Stimulated activated CD4-positive, alpha-beta T cell treated with anti-CD3 and anti-CD28 coated beads, Interleukin-4, amount 100 ng/mL, for 1 hour (primary cell): ENCODE data around the gene CACNB2.

ENCODE experiments used
- DNase-seq: peaks from one replicate; pipeline ENCODE4 v3.0.0-alpha.2; 2020

Gene CACNB2

DNA sequence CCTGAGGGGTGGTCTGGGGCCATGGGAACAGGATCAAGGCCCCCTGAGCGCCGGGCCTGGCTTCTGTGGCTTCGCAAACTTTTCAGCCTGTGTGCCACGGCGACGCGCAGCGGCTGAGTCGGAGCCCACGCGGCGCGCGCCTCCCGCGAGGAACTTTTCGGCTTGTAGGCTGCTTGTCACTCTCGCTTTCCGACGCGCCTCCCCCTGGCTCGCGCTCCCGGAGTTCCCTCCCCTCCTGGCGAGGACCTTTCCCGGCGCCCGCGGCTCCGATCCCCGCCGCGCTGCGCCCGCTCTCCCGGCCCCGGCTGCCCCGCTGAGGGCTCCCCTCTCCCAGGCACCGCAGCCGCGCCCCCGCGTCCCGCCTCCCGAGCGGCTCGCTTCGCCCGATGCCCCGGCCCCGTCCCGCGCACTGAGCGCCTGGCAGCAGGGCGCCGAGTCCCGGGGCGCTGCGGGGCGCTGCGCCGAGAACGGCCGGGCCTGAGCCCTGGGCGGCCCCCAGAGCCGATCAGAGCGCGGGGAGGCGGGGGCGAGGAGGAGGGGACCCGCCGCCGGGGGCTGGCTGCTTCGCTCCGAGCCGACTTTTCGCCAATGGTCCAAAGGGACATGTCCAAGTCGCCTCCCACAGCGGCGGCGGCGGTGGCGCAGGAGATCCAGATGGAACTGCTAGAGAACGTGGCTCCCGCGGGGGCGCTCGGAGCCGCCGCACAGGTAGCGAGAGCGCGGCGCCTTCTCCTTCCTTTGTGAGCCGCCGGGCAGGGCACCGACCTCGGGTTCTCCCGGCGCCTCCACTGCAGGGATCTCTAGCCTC is at the start of gene CACNB2:
CACNB2 (plus strand) TSS at position 276 of the 808 bp plus-strand sequence.
- DNase-seq = no peak

DNA sequence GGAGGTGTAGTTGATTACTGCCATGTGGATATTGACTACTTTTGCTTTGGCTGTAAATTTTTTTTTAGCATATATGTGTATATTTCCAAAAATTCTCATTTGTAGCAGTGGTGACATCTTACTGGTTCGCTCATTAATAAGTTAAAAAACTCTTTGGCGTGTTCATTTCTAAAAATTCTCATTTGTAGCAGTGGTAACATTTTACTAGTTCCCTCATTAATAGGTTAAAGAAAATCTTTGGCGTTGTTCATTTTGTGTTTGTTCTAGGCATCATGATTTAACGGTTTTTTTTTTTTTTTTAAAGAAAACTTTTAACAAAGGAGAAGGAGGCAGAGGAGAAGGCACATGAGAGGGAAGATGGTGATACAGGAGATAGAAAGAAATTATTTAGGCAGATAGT is 45.9 kb upstream of the CACNB2 start:
- DNase-seq = no peak

DNA sequence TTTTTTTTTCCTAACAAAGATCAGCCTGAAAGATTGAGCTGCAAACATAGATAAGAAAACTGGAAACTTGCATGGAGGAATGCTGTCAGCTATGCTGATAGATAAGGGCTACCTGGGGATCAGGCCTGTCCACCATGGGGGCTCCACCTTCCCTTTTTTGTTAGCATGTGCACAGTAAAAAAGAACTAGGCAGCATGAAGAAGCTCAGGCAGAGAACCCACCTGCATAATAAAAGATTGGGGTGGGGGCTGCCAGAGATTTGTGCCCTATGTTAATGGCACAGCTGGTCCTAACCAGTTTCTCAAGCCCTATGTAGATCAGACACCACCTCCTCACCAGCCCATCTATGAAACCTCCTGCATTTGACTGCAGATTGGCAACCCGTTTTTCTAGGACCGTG is 45.4 kb upstream of the CACNB2 start:
- DNase-seq = no peak

DNA sequence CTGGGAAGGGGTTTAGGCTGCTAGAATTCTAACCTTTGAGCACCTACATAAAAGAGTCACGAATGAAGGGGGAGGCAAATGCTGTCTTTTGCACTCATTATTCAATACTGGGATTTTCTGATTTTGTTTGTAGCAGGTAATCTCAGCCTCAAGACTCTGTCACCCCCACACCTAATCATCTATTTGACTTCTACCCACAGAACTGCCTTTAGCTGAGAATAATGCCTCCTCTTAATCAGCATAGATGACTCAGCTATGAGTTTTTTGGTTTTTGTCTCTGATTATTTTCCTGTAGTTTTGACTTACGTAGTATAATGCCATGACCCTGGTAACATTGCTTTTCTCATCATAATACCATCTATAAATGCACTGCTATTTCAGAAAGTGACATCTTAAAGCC is 42.7 kb upstream of the CACNB2 start:
- no peak for DNase-seq

DNA sequence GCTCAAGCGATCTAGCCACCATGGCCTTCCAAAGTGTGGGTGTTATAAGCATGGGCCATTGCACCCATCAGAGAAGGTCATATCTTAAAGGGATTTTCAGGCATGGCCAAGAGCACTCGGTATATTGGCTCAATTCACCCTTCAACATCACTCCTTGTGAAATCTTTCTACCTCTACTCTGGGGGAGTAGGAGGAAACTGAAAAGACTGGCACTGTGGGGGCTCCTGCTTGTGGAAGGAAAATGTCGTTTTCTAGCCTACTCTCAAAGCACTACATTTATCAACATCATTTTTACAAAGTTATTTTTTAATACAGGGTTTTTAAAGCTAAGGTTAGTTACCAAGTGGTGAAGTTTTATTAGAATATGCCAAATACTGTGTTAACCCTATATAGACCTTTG is 42.0 kb upstream of the CACNB2 start:
- DNase-seq = no peak

DNA sequence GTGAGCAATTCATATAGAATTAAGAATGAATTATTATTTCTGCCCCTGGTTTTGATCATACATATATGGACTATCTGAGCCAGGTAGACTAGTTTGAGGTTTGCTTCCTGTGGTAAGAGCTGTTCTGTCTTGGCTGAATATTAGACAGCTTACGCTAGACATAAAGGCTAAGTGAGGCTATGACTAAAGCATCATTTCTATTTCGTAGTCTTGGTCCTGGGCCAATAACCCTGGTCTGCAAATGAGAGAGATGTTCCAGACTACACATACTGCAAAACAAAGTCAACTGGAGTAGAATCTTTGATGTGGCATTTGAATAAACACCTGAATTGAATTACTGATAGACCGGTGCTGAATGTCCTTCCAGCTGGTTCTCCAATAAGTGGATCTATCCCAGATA is 40.8 kb upstream of the CACNB2 start:
- no peak for DNase-seq

DNA sequence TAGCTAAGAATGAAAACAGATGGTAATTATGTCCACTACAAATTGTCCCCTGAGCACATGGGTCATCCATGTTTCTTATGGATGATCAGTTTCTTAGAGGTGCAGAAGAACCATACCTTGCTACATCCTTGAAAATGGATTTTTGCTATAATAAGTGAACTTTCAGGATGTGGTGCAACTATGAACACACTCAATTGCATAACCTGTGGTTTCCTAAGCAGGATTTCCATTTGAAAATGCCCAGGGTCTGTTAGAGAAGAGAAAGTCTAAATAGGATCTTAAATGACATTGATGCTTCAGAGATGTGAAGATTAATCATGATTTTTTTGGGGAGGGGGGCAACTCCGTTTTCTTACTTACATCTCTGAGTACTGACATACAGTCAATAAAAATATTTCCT is 39.6 kb upstream of the CACNB2 start:
- DNase-seq = no peak

DNA sequence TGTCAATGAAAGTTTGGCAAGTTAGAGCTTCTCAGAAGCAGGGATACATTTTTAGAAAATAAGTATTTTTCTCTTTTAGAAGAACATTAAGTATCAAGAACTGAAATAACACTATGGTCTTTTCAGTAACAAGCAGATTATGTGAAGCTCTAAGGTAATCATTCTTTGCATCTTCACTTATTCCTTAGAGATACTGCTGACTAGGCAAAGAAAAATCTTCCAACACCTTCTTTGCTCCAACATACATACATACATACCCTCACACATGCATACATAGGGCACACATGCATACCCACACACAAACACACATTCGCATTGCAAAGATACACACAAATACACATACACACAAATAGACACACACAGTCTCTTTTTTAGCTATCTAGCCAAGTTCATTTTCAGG is 37.8 kb upstream of the CACNB2 start:
- no peak for DNase-seq

DNA sequence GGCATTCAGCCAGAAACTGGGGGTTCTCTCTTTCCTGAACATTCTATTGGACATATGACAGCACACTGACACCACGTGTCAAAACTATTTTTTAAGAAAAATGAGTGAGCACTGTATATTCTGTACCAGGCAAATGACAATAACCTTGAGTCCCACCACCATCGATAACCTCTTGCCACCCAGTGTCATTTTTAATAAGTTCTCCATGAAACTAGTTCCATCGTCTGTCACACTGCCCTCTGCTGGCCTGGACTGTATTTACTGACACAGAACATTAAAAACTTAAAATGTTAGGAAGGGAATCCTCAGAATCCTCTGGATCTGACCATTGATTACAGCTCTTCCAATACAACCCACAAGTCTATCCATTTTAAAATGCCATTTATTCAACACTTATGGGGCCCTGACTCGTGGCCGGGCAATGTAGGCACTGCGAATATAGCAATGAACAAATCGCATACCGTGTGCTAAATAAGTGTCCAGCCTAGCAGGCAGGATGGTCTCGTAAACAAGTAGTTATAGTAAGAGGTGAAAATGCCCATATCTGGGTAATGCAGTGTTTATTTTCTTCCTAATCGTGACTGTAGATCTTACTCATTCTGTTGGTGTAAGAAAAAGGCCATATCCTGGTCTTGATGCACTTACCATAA is 35.9 kb upstream of the CACNB2 start:
- DNase-seq = peak; percentile 48

DNA sequence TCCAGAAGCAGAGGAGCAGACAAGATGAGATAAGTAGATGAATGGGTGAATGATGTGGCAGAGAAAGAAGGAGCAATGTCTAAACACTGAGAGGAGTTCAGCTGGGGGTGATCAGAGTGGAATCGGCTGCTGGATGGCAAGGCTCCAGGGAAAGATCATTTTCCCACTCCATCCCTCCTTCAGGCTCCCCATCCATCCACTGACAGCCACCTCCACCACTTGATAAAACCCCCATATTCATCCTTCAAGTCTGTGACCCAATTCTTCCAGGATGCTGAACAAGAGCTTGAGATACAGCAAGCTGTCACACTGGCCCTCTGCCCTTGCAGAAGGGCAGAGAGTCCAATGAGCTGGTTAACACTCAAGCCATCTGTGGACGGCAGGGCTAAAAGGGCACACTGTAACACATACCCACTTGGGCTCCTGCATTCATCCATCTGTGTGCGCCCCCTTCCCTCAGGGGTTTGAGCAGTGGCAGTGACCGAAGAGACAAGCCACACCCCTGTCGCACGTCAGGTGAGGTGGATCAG is 30.8 kb upstream of the CACNB2 start:
- no peak for DNase-seq

DNA sequence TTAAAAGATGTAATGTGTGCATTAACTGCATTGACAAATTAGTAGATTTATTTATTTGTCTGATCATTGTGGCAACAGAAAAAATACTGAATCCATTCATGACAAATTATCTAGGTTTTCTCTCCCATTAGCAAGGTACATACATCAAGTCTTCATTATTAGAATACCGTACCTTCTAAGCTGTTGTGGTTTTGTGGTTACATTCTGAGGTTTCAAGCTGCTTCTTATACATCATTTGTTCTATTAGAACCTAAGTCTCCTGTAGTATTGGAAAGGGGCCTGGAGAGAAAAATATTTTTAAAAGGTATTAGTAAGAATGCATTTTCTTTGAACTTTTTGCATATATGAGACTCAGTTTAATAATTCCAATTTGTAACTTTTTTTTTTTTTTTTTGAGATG is 26.3 kb upstream of the CACNB2 start:
- DNase-seq = no peak

DNA sequence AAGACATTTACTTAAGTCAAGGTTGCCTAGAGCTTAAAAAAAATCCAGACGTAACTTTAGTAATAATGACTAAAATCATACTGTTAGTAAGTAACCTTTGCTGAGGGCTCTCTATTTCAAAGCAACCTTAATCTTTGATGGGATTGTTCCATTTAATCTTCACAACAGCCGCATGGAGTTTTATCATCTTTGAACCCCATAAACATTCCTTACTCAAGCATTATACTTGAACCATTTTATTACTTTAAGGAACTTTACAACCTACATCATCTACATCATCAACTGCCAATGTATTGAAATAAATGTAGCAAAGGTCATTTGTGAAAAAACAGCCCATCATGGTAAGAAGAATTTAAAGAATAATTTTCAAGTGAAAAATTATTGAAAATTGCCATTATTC is 22.9 kb upstream of the CACNB2 start:
- DNase-seq = no peak

DNA sequence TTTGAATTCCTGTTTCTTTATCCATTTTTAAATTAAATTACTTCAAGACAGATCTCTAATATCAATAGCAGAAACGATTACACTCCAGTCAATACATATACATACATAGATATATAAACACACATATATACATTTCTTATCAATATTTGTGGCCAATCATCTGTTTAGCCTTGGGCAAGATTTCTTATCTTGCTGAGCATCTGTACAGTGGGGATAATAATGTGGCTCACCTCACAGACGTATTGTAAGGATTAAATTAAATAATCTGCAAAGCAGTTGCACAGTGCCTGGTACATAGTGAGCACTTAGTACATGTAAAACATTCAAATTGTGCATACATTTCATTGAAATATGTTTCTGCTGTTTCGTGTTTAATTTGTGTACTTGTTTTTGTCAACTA is 17.5 kb upstream of the CACNB2 start:
- no peak for DNase-seq

DNA sequence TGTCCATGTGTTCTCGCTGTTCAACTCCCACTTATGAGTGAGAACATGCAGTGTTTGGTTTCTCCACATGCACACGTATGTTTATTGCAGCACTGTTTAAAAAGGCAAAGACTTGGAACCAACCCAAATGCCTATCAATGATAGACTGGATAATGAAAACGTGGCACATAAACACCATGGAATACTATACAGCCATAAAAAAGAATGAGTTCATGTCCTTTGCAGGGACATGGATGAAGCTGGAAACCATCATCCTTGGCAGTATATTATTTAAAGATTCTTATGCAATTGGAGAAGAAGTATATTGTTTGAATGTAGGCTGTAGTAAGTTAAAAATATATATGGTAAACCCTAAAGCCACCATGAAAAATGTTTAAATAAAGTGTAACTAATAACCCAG is 7.2 kb upstream of the CACNB2 start:
- no peak for DNase-seq

DNA sequence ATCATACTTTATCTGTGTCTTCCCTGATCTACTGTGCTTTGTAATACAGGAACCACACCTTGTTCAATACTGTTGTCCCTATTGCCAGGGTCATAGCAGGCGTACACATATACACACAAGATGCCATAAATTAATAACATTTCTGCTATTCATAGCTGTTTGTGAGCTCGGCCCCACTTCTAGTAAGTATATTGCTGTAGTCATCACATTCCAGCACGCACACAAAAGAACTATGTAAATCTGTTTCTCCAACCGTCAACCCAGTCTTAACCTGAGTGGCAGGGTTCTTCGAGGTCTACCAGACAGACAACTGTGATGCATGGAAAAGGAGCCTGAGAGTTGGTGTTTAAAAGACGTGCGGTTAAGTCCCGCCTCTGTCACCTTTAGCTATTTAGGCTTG is 5.7 kb upstream of the CACNB2 start:
- DNase-seq = no peak

DNA sequence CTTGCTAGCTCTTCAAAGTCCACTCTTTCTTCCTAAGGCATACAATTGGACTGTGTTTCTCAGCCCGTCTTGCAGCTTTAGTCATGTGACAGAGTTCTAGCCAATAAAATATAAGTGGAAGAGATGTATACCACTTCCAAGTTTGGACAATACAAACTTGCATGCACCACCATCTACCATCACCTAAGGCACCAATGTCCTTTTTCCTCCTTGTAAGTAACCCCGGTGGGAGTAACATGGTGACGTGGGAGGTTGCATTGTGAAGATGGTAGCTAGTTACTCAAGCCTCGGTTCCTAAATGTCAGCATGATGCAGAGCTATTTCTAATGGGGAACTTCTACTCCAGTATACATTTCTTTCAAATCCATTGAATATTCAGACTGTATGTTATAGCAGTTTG is 5.3 kb upstream of the CACNB2 start:
- no peak for DNase-seq

DNA sequence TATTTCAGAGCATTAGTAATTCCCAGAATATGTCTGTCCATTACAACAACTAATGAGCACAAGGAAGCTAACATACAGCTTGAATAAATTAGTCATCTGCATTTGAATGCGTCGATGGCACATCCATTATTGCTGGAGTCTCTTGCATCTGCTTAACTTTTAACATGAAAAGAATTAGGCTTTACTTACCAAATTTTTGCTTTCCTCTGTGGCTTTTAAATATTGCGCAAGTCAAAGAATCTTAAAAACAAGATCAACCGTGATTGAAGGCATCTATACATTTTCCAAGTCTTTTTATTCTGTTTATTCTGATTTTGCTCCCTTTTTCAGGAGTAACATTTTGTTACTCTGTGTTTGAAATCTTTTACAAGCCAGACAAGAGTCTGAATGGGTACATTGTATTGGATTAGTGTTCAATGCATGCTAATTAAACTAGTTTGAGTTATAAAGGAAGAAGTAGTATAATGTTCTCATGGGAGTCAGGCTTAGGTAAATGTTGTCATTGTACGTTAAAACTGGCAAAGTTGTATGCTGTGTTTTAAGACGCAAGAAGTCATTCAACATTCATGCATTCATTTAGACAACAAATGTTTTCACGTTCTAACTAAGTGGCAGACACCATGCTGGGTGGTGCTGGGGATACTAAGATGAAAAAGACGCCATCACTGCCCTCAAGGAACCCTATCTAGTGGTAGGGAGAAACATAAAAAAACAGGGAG is 4.0 kb upstream of the CACNB2 start:
- no peak for DNase-seq

DNA sequence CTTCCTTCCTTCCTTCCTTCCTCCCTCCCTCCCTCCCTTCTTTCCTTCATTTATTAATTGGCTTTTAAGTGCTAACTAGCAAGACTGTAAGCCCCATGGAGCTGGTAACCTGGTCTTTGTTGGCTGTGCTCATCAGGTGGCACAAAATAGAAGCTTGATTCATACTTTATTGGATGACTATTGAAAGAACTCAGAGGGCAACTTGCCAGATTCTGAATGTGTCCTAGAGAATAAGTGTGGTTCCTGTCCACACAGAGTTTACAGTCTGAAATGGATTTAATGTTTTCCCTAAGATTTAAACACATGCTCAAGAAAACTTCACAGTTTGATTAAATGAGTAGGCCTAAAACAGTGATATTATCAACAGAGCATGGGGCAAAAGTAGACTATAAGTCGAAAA is 3.1 kb upstream of the CACNB2 start:
- DNase-seq = no peak

DNA sequence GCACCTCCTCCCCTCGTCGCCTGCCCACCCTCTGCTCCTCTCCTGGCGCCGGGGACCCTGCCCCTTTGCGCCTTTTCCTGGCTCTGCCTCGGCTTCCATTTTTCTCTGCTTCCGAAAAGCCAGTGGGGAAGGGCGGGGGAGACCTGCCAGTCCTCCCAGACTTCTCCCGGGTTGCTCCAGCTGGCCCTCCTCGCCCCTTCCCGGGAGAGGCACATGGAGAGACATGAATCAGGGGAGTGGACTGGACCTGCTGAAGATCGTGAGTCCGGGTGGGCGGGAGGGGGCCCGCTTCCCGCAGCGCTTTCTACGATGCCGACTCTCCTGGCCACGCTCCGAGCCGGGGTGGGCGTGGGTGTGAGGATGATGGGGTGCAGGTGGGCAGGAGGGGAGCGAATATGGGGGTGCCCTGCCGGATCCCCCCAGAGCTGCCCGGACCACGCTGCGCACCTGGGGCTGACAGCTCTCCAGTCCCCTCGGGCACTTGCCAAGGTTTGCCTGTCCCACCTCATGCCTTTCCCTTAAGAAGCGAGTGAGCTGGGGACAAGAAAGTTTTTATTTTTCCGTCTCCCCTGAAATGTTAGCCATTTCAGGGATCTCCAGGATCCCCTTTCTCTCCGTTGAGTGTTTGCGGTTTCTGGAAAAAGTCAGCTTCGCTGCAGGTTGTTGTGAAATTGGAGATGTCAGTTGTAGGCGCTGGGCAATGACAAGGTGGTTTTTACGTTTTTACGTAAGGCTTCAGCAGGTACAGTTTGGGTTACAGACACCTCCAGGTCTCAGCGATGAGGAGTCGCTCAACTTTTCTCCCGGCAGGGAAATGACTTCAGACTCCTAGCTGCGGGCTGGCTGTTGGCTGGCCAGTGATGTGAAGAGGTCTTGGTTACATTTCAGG is 977 bp downstream of the CACNB2 start:
- DNase-seq = no peak

DNA sequence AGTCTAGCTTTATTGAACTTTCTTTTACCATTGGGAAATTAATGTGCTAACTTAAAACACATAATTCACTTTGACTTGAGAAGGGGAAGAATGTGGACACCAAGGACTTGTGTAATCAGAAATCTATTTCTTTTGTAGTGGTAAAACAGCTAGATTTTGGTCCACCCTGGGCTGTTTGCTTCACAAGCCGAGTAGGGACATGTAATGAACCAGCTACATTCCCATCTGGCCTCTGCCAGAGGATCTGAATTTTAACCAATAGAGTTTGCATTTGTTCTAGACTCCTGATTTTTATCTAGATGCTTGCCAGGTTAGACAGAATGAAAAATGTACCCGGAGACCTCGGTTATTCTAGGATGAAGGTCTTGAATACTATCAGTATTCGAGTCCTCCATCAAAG is 1.9 kb downstream of the CACNB2 start:
- no peak for DNase-seq

DNA sequence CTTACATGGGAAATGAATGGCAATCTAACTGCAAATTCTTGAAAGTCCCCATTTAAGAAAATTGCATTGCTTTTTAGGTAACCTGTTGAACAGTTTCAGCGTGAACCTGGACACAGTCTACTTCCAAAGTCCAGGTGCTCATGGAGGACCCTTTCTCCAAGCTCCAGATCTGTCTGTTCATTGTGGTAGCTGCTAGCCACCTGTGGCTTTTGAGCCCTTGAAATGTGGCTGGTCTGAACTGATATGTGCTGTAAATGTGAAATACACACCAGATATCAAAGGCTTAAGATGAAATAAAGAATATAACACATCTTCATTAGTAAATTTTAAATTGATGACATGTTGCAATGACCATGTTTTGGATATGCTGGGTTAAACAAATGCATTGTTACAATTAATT is 4.2 kb downstream of the CACNB2 start:
- DNase-seq = no peak

DNA sequence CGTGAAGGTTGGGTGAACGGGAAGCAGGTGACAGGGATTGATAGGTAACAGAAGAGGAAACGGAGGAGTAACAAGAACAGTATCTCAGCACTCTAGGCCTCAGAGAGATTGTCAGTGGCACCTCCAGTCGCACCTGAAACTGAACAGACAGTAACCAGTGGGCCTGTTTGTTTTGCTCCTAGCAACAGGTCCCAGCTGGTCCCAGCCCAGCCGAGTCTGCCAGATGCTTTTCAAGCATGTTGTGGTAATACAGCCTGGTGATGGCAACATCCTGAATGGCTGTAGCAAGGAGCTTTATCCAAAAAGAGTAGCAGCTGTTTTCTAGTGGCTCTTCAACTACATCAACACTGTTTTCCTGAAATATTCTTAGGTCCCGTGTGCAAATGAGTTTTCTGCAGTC is 4.7 kb downstream of the CACNB2 start:
- DNase-seq = no peak

DNA sequence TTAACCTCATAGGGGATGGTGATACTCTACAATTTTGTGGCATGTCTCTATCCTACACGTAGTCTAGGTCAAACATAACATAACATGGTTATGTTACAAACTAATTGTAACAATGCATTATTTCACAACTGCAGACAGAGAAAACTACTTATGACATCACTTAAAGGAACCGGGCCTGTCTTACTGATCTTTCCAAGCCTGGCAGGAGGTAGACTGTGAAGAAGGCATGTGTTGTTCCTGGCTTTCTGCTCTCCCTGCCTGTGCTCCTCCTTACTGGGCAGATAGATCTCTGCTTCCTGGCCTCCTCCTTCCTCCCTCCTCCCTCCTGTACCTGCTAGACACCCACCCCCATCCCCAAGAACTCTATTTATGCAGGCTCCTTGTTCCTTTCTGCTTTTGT is 5.4 kb downstream of the CACNB2 start:
- no peak for DNase-seq
